Right kidney (tissue), 1 donor: Measurements from ENCODE around the gene ELOVL7.
"Not testable (repeated sequence)": the region's sequence is repeated elsewhere in the genome, so short reads cannot be mapped to it uniquely, and the experiment has no call there.

Experiments
- DNase-seq: peaks from one replicate; pipeline ENCODE4 v3.0.0-alpha.2; 2016

The ELOVL7 gene

DNA sequence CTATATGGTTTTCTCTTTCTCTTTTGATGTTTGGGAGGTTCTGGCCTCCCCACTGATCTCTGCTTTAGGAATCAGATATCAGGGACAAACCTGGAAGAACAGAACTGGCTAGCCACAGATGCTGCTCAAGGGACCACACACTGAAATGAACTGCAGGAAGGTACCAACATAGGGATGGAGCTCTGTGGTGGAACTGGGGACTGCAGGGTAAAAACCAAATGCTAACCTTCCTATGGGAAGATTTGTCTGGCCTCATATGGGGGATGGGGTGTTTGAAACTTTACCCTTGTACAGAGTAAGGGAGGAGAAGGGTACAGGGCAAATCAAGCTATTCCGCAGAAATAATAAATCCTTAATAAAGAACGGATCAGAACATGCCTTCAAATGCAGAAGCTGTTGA, 49.4 kb downstream of the ELOVL7 start:
- no peak for DNase-seq

DNA sequence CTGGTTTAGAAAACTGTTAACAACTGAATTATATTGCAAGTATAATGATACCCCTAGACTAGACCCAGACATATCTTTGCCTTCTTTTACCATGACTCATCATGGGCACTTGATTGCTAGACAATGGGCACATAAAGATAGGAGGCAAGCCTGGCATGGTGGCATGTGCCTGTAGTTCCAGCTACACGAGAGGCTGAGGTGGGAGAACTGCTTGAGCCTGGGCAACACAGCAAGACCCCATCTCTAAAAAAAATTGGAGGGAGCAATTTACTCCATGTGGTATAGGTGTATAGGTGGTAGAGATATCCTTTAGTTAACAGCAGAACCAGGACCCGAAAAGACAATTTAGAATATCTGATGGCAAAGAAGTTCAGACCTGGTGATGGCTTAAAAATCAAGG, 51.6 kb downstream of the ELOVL7 start:
- no peak for DNase-seq

GRCh38 chr5:60789551-60789950, 54.5 kb downstream of the ELOVL7 start:
- DNase-seq, result no peak

- no peak for DNase-seq
These were observed 55.1 kb downstream of the ELOVL7 start for GRCh38 chr5:60788863-60789513.

DNA sequence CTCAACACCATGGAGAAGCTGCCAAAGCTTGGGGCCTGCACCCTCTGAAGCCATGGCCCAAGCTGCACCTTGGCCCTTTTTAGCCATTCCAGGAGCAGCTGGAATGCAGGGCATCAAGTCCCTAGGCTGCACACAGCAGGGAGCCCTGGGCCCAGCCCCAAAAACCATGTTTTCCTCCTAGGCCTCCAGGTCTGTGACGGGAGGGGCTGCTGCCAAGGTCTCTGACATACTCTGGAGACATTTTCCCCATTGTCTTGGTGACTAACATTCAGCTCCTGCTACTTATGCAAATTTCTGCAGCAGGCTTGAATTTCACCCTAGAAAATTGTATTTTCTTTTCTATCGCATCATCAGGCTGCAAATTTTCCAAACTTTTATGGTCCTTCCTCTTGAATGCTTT, 64.6 kb downstream of the ELOVL7 start:
- no peak for DNase-seq

- no peak for DNase-seq
These were observed 67.7 kb downstream of the ELOVL7 start for GRCh38 chr5:60776343-60776742.

- no peak for DNase-seq
These were observed 78.9 kb downstream of the ELOVL7 start for GRCh38 chr5:60765019-60765709.

GRCh38 chr5:60763061-60763460, 81.0 kb downstream of the ELOVL7 start:
- DNase-seq, result no peak

DNA sequence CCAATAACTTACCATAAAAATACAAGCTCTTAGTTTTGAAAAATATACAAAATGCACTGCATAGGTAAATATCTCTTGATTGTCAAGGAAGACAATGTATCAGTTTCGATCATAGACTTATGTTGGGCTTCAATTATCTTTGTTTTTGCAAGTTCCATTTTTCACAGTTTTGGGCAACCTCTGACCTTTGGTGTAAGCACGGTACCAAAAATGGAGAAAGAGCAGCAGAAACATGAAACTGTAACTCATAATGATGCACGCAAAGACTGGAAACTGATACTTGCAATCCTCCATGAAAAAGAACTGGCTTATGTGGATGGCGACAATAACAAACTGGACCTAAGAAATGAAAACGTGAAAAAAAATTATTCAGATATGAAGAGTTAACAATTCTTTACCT, 89.6 kb downstream of the ELOVL7 start:
- no peak for DNase-seq

GRCh38 chr5:60744682-60745081, 99.4 kb downstream of the ELOVL7 start:
- no peak for DNase-seq

DNA sequence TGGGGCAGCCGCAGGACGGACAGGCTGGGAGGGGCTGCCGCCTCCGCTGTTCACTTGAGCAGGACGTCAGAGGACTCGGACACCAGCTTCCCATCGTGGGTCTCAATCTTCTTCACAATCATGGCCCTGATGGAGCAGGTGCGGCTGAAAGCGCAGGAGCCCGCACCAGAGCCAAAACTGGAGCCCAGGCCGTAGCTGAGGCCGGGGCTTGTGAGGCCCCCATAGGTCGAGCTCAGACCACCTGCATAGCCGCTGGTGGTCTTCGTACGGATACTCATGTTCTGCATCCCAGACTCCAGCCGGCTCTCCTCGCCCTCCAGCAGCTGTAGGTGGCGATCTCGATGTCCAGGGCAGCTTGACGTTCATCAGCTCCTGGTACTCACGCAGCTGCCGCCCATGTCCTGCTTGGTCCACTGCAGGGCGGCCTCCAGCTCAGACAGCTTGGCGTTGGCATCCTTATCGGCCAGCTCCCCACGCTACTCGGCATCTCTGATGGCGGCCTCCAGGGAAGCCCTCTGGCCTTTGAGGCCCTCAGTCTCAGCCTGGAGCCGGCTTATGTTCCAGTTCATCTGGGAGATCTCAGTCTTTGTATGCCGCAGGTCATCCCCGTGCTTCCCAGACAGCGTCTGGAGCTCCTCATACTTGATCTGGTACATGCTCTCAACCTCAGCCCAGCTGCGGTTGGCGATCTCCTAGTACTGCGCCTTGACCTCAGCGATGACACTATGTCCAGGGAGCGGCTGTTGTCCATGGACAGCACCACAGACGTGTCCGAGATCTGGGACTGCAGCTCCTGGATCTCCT, 100.4 kb downstream of the ELOVL7 start:
- DNase-seq, result no peak

- DNase-seq, result no peak
These were observed 103.7 kb downstream of the ELOVL7 start for GRCh38 chr5:60740322-60740721.

GRCh38 chr5:60738933-60739332, 105.1 kb downstream of the ELOVL7 start:
- no peak for DNase-seq

- no peak for DNase-seq
These were observed 105.6 kb downstream of the ELOVL7 start for GRCh38 chr5:60738461-60738860.

DNA sequence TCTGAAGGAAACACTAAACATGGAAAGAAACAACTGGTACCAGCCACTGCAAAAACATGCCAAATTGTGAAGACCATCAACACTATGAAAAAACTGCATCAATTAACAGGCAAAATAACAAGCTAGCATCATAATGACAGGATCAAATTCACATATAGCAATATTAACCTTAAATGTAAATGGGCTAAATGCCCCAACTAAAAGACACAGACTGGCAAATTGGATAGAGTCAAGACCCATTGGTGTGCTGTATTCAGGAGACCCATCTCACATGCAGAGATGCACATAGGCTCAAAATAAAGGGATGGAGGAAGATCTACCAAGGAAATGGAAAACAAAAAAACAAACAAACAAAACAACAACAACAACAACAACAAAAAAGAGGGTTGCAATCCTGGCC, 113.2 kb downstream of the ELOVL7 start:
- DNase-seq, result not testable (repeated sequence)

DNA sequence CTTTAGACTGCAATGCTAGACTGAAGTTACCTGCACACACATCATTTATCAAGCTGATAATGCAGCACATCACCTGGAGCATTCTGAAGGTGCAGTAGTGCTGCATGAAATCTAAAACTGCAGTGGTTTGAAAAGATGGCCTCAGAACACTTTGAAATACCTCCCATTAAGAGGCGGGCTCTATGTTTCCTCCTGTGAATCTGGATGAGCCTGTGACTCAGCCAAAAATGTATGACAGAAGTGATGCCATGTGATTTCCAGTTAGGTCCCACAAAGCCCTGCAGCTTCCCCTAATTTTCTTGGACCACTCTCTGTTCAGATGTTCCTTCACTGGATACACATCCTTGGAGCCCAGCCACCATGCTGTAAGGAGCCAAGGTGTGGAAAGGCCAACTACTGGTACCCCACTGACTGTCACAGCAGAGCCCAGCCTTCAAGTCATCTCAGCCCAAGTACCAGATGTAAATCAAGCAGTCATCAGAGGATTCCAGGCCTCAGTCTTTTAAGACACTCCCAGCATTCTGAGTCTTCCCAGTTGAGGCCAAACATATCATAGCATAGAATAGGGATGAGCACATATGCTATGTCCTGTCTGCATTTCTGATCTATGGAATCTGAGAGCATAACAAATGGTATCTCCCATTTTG, 116.9 kb downstream of the ELOVL7 start:
- DNase-seq, result no peak

- DNase-seq, result no peak
These were observed 119.9 kb downstream of the ELOVL7 start for GRCh38 chr5:60724126-60724525.

DNA sequence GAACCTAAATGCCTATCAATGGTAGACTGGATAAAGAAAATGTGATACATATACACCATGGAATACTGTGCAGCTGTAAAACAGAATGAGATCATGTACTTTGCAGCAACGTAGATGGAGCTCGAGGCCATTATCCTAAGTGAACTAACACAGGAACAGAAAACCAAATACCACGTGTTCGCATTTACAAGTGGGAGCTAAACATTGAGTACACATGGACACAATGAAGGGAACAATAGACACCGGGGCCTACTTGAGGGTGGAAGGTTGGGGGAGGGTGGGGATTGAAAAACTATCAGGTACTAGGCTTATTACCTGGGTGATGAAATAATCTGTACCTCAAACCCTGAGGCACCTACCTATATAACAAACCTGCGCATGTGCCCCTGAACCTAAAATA, 121.7 kb downstream of the ELOVL7 start:
- DNase-seq, result no peak

DNA sequence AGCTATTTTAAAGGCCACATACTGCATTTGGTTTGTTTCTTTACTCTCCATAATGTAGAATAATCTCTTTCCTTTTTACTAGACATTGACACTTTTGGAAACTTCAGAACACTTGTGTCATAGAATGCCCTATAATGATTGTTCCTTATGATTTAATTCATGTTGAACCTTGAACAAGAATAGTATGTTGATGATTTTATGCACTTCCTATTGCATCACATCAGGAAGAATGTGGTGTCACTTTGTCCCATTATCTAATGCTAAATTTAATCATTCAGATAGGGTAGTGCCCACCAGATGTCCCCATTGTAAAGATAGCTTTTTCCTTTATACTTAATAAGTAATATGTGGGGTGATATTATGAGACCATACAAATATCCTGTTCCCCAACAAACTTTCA, 124.7 kb downstream of the ELOVL7 start:
- no peak for DNase-seq

- DNase-seq, result no peak
These were observed 125.7 kb downstream of the ELOVL7 start for GRCh38 chr5:60718166-60718892.

- DNase-seq, result not testable (repeated sequence)
These were observed 128.7 kb downstream of the ELOVL7 start for GRCh38 chr5:60715201-60715928.

- DNase-seq, result no peak
These were observed 131.1 kb downstream of the ELOVL7 start for GRCh38 chr5:60712950-60713349.
